Upper lobe of left lung (tissue), 6 donors: ENCODE measurements around the gene ZNF700. TPM values are rescaled to one million over a fixed set of nuclear protein-coding genes. Genes with fewer than 3 reads are reported as not detected.
A peak's percentile ranks its signal among the peaks of the same experiment; 100 is the strongest.

Experiments
- ATAC-seq, 2 donors: fragments of 200-7000 bp; cut with Tn5 transposase; one replicate each; pipeline ENCODE4 v1.9.1; 2022; ENCODE audit warnings: mild to moderate bottlenecking in 2 of 2, moderate library complexity in 2 of 2; ENCODE audit not compliant: low FRiP score in 2 of 2
- DNase-seq, 2 donors: peaks; one replicate each; pipeline ENCODE4 v3.0.0-alpha.2; 2019 to 2020
- H3K27ac ChIP-seq, 4 donors: fragments of 200-600 bp; sonication (generic); one replicate each; pipeline ENCODE4 v1.5.1; 2016 to 2019
- H3K27me3 ChIP-seq, 4 donors: fragments of 200-600 bp; sonication (generic); one replicate each; pipeline ENCODE4 v1.5.1; 2017 to 2019
- H3K36me3 ChIP-seq, 4 donors: fragments of 200-600 bp; sonication (generic); one replicate each; pipeline ENCODE4 v1.5.1; 2016 to 2019
- H3K4me1 ChIP-seq, 4 donors: fragments of 200-600 bp; sonication (generic); one replicate each; pipeline ENCODE4 v1.5.1; 2018 to 2019
- H3K4me3 ChIP-seq, 4 donors: fragments of 200-600 bp; sonication (generic); one replicate each; pipeline ENCODE4 v1.5.1; 2017 to 2019; ENCODE audit warnings: mild to moderate bottlenecking in 2 of 4, moderate library complexity in 1 of 4
- H3K9me3 ChIP-seq, 4 donors: fragments of 200-600 bp; sonication (generic); one replicate each; pipeline ENCODE4 v1.5.1; 2018 to 2019
- CTCF ChIP-seq, 6 experiments: fragments of 450-650 bp in 4 of 6; fragments of 200-600 bp in 2 of 6; sonication (generic) in 2 of 6; IDR thresholded peaks; one replicate each; pipeline ENCODE4 v1.5.1; 2016 to 2019; ENCODE audit warnings: antibody characterized with exemption in 6 of 6
- EP300 ChIP-seq, 4 donors: sonication (generic); formaldehyde crosslinking; IDR thresholded peaks; one replicate each; pipeline ENCODE4 v1.5.1; 2017; ENCODE audit warnings: antibody characterized with exemption in 4 of 4, control low read depth in 2 of 4
- POLR2A ChIP-seq, 4 donors: fragments of 450-650 bp; IDR thresholded peaks; one replicate each; pipeline ENCODE4 v1.5.1; 2016 to 2017; ENCODE audit warnings: antibody characterized with exemption in 4 of 4, mild to moderate bottlenecking in 2 of 4
- POLR2AphosphoS5 ChIP-seq, 2 donors: sonication (generic); formaldehyde crosslinking; IDR thresholded peaks; one replicate each; pipeline ENCODE4 v1.5.1; 2017; ENCODE audit warnings: antibody characterized with exemption in 2 of 2
- WGBS, 2 donors: methylation state at CpG; one replicate each; pipeline ENCODE4 v1.1.5; 2017 to 2018; 5-methylcytosine and 5-hydroxymethylcytosine counted together
- total RNA-seq, 6 donors: library from RNA; depleted of rRNA in 4 of 6; stranded (reverse); fragments of >200 nt in 4 of 6; gene quantifications; one replicate each; pipeline versions ENCODE4 v1.1.0 to v1.2.1, GENCODE V29; 2016 to 2021
- donor health status: DM: no; HTN: no; CAD: no; lungs with moderate emphysema.
- donor health status: DM: no; HTN: yes; CAD: no; lungs with severe emphysema.

Gene ZNF700
- total RNA-seq, 6 donors from 2014 or later = 10.5 to 47.1 (median 14.9) TPM

GRCh38 chr19:11970174-11970573, 45.3 kb downstream of the ZNF700 start:
- H3K36me3 ChIP-seq = no peaks in the 10 kb centered on the region
- peaks cover 0 to 9% (median 1%) of the 10 kb centered on the region in 4 donors for H3K9me3 ChIP-seq
- TF ChIP-seq CTCF (IDR thresholded peaks at IDR 0.05) = no peak
- TF ChIP-seq POLR2A (IDR thresholded peaks at IDR 0.05) = no peak
- TF ChIP-seq EP300 (IDR thresholded peaks at IDR 0.05) = no peak
- no peak for TF ChIP-seq POLR2AphosphoS5 (IDR thresholded peaks at IDR 0.05)
- H3K27me3 ChIP-seq = no peaks in the 10 kb centered on the region
- DNase-seq (no peak), ATAC-seq (no peak)
- 72 to 91% methylated on average over 1 of the region's 1 CpG for WGBS, 2 donors
- no peak overlapping the region for H3K27ac ChIP-seq
- H3K4me3 ChIP-seq = no peak overlapping the region
- H3K4me1 ChIP-seq = peaks cover 5 to 11% (median 7%) of the 10 kb centered on the region in 4 donors

- ATAC-seq (no peak), DNase-seq (peak in 1 of 2 donors; percentile 32)
- Histone ChIP-seq H3K9me3 (peaks cover 0 to 13% (median 8%) of the 10 kb centered on the region in 4 donors), H3K4me3 (no peak overlapping the region), H3K4me1 (peaks cover 0 to 5% (median 1%) of the 10 kb centered on the region in 4 donors), H3K36me3 (no peaks in the 10 kb centered on the region), H3K27me3 (no peaks in the 10 kb centered on the region), H3K27ac (no peak overlapping the region)
- TF ChIP-seq POLR2AphosphoS5 (IDR thresholded peaks at IDR 0.05) = no peak
- no peak for TF ChIP-seq POLR2A (IDR thresholded peaks at IDR 0.05)
- TF ChIP-seq CTCF (IDR thresholded peaks at IDR 0.05) = no peak
- TF ChIP-seq EP300 (IDR thresholded peaks at IDR 0.05) = no peak
- 77 to 84% methylated on average over 2 of the region's 2 CpGs for WGBS, 2 donors
Measured at GRCh38 chr19:11971041-11971440, 46.1 kb downstream of the ZNF700 start.

GRCh38 chr19:11973019-11973810, 48.3 kb downstream of the ZNF700 start:
- Histone ChIP-seq H3K4me3 (no peak overlapping the region), H3K9me3 (peaks cover 4 to 29% (median 25%) of the 10 kb centered on the region in 4 donors), H3K27ac (no peak overlapping the region), H3K4me1 (no peaks in the 10 kb centered on the region), H3K36me3 (peaks cover 5 to 14% (median 9%) of the 10 kb centered on the region in 4 donors), H3K27me3 (no peaks in the 10 kb centered on the region)
- ATAC-seq = no peak
- TF ChIP-seq EP300 (IDR thresholded peaks at IDR 0.05) (no peak), POLR2AphosphoS5 (IDR thresholded peaks at IDR 0.05) (no peak), POLR2A (IDR thresholded peaks at IDR 0.05) (no peak), CTCF (IDR thresholded peaks at IDR 0.05) (no peak)
- DNase-seq = no peak
- WGBS, 2 donors = 86% methylated on average over 5 of the region's 5 CpGs

GRCh38 chr19:11978492-11979100, 53.7 kb downstream of the ZNF700 start:
- H3K4me3 ChIP-seq = no peak overlapping the region
- peaks cover 5 to 27% (median 22%) of the 10 kb centered on the region in 4 donors for H3K36me3 ChIP-seq
- no peak overlapping the region for H3K27ac ChIP-seq
- no peak for ATAC-seq
- WGBS, 2 donors = 94 to 97% methylated on average over 9 of the region's 9 CpGs
- peaks cover 35 to 69% (median 62%) of the 10 kb centered on the region in 4 donors for H3K9me3 ChIP-seq
- no peaks in the 10 kb centered on the region for H3K27me3 ChIP-seq
- no peak for DNase-seq
- TF ChIP-seq POLR2AphosphoS5 (IDR thresholded peaks at IDR 0.05) (no peak), POLR2A (IDR thresholded peaks at IDR 0.05) (no peak), CTCF (IDR thresholded peaks at IDR 0.05) (no peak), EP300 (IDR thresholded peaks at IDR 0.05) (no peak)
- H3K4me1 ChIP-seq = no peaks in the 10 kb centered on the region
